Caco-2 (cell line): ENCODE measurements around the gene HTR6. TPM values are rescaled to one million over a fixed set of nuclear protein-coding genes. Genes with fewer than 3 reads are reported as not detected.
"Not testable (repeated sequence)": the region's sequence is repeated elsewhere in the genome, so short reads cannot be mapped to it uniquely, and the experiment has no call there.

ENCODE experiments used
- BruUV-seq: library from RNA; stranded (reverse); fragments of 400-500 nt; replicated peaks from 2 replicates; lab custom pipeline; 2021; lab: Mats Ljungman, UMichigan
- CTCF ChIA-PET: fragments of 300-600 bp; sonication (Branson Sonifier 250); formaldehyde crosslinking; loops from one replicate; lab custom pipeline; 2022; ENCODE audit warnings: antibody characterized with exemption; lab: Charles Lee
- POLR2A ChIA-PET: fragments of 300-600 bp; sonication (Branson Sonifier 250); formaldehyde crosslinking; loops from one replicate; lab custom pipeline; 2022; ENCODE audit warnings: antibody characterized with exemption; lab: Charles Lee
- DNase-seq, 2 experiments: peaks; one replicate each; pipeline versions ENCODE4 v3.0.0 to v3.0.0-alpha.2; 2020 to 2022
- H3K27me3 ChIP-seq: replicated peaks from 2 replicates; pipeline ENCODE4 v1.6.0; 2011; ENCODE audit warnings: low read length; ENCODE audit not compliant: control insufficient read depth, insufficient read depth
- H3K36me3 ChIP-seq: 2 replicates; pipeline ENCODE4 v1.5.1; 2011; ENCODE audit warnings: low read length; ENCODE audit not compliant: control insufficient read depth, insufficient read depth
- H3K4me1 ChIP-seq: fragments of 250-450 bp; sonication (Bioruptor Pico); 2 replicates; pipeline ENCODE4 v1.5.1; 2020; ENCODE audit warnings: mild to moderate bottlenecking
- H3K4me3 ChIP-seq: 2 replicates; pipeline ENCODE4 v1.5.1; 2011; ENCODE audit warnings: low read depth, mild to moderate bottlenecking, control low read depth, low read length
- H3K9me3 ChIP-seq: fragments of 250-450 bp; sonication (Bioruptor Pico); 2 replicates; pipeline ENCODE4 v1.5.1; 2020; ENCODE audit warnings: mild to moderate bottlenecking, moderate library complexity
- H3K27ac Mint-ChIP-seq: one replicate; pipeline ENCODE4 v1.8.0; 2022; ENCODE audit warnings: mixed read lengths; ENCODE audit not compliant: unreplicated experiment
- H3K27me3 Mint-ChIP-seq: one replicate; pipeline ENCODE4 v1.8.0; 2022; ENCODE audit warnings: mixed read lengths; ENCODE audit not compliant: insufficient read depth, unreplicated experiment
- H3K36me3 Mint-ChIP-seq: one replicate; pipeline ENCODE4 v1.8.0; 2022; ENCODE audit warnings: mild to moderate bottlenecking, mixed read lengths; ENCODE audit not compliant: insufficient read depth, unreplicated experiment
- H3K4me1 Mint-ChIP-seq: one replicate; pipeline ENCODE4 v1.8.0; 2022; ENCODE audit warnings: low read depth, mixed read lengths; ENCODE audit not compliant: unreplicated experiment
- H3K4me3 Mint-ChIP-seq: one replicate; pipeline ENCODE4 v1.8.0; 2022; ENCODE audit warnings: mild to moderate bottlenecking, moderate library complexity, mixed read lengths; ENCODE audit not compliant: unreplicated experiment
- H3K9me3 Mint-ChIP-seq: one replicate; pipeline ENCODE4 v1.8.0; 2022; ENCODE audit warnings: mixed read lengths; ENCODE audit not compliant: unreplicated experiment
- CTCF ChIP-seq, 2 experiments: fragments of 200-600 bp in 1 of 2; IDR thresholded peaks; 1 replicate in 1 of 2; 2 replicates in 1 of 2; pipeline versions ENCODE4 v1.5.1 to v1.8.0; 2011 to 2022; ENCODE audit warnings: antibody characterized with exemption in 1 of 2, control low read depth in 1 of 2, inconsistent platforms in 1 of 2, low read depth in 1 of 2, low read length in 1 of 2, mild to moderate bottlenecking in 1 of 2, moderate library complexity in 1 of 2; ENCODE audit not compliant: insufficient read depth in 1 of 2, severe bottlenecking in 1 of 2, unreplicated experiment in 1 of 2
- intact Hi-C: fragments of 100-400 bp; cut with micrococcal nuclease; formaldehyde crosslinking; loops from one replicate; pipeline ENCODE4 v1.10.0; 2022; ENCODE audit not compliant: unreplicated experiment
- total RNA-seq: library from RNA; stranded (reverse); gene quantifications from 2 replicates; pipeline ENCODE4 v1.2.3, GENCODE V29; 2022

Gene HTR6
- total RNA-seq, 1 experiment from 2014 or later = not detected

GRCh38 chr1:19629357-19629756 lies 35.3 kb upstream of the HTR6 start:
- POLR2A ChIA-PET = no interaction called here

GRCh38 chr1:19630192-19630591 lies 34.5 kb upstream of the HTR6 start:
- H3K36me3 ChIP-seq, POLR2A ChIA-PET, H3K4me1 ChIP-seq, H3K4me3 ChIP-seq, DNase-seq, H3K4me3 Mint-ChIP-seq, intact Hi-C loops, H3K4me1 Mint-ChIP-seq, H3K27ac Mint-ChIP-seq, H3K9me3 Mint-ChIP-seq, BruUV-seq, H3K27me3 Mint-ChIP-seq, H3K9me3 ChIP-seq, H3K27me3 ChIP-seq: not testable (repeated sequence)
- H3K36me3 Mint-ChIP-seq = peaks cover 23% of the 10 kb centered on the region
- CTCF ChIA-PET = interaction anchor here (1.4 to 1.5 kb wide), 2 partner anchors 21 to 24 kb away, joined by 3 to 5 read pairs; no protein-coding TSS in a partner anchor

More at GRCh38 chr1:19629357-19629756, 35.3 kb upstream of the HTR6 start:
- no peak overlapping the region for H3K4me3 ChIP-seq
- intact Hi-C loops = no loop called here
- H3K36me3 ChIP-seq = peaks cover 1% of the 10 kb centered on the region; the same call in 1 of the 2 replicates
- no peak overlapping the region for H3K27ac Mint-ChIP-seq
- H3K4me1 ChIP-seq = no peaks in the 10 kb centered on the region
- DNase-seq = no peak
- H3K27me3 Mint-ChIP-seq = no peaks in the 10 kb centered on the region
- H3K4me1 Mint-ChIP-seq = no peaks in the 10 kb centered on the region
- no peak overlapping the region for H3K4me3 Mint-ChIP-seq
- H3K9me3 ChIP-seq = no peaks in the 10 kb centered on the region
- TF ChIP-seq CTCF (IDR thresholded peaks at IDR 0.05; ENCODE audit: insufficient read depth in 1 of 2, low read depth in 1 of 2, low read length in 1 of 2, severe bottlenecking in 1 of 2, unreplicated experiment in 1 of 2) = no peak
- H3K27me3 ChIP-seq = no peaks in the 10 kb centered on the region
- CTCF ChIA-PET = no interaction called here
- BruUV-seq = no TSS peak
- H3K9me3 Mint-ChIP-seq = no peaks in the 10 kb centered on the region
- H3K36me3 Mint-ChIP-seq = peaks cover 28% of the 10 kb centered on the region

GRCh38 chr1:19630720-19631395 lies 33.8 kb upstream of the HTR6 start:
- intact Hi-C loops = no loop called here
- no TSS peak for BruUV-seq
- Histone ChIP-seq H3K9me3 (no peaks in the 10 kb centered on the region), H3K4me3 (no peak overlapping the region), H3K27me3 (no peaks in the 10 kb centered on the region), H3K36me3 (no peaks in the 10 kb centered on the region; the same call in 1 of the 2 replicates), H3K4me1 (no peaks in the 10 kb centered on the region)
- POLR2A ChIA-PET = no interaction called here
- peaks cover 23% of the 10 kb centered on the region for H3K36me3 Mint-ChIP-seq
- no peaks in the 10 kb centered on the region for H3K9me3 Mint-ChIP-seq
- CTCF ChIA-PET = interaction anchor here (1.4 to 1.5 kb wide), 2 partner anchors 20 to 23 kb away, joined by 3 to 5 read pairs; no protein-coding TSS in a partner anchor
- no peak for TF ChIP-seq CTCF (IDR thresholded peaks at IDR 0.05; ENCODE audit: insufficient read depth in 1 of 2, low read depth in 1 of 2, low read length in 1 of 2, severe bottlenecking in 1 of 2, unreplicated experiment in 1 of 2)
- H3K4me3 Mint-ChIP-seq = no peak overlapping the region
- H3K27me3 Mint-ChIP-seq = no peaks in the 10 kb centered on the region
- no peak overlapping the region for H3K27ac Mint-ChIP-seq
- no peak for DNase-seq
- H3K4me1 Mint-ChIP-seq = no peaks in the 10 kb centered on the region
